Right lobe of liver (tissue), 4 donors: ENCODE results near the gene CDKAL1.

Experiments
- CTCF ChIP-seq, 4 donors: fragments of 200-600 bp in 3 of 4; fragments of 450-650 bp in 1 of 4; IDR thresholded peaks; one replicate each; pipeline versions ENCODE4 v1.5.1 to v1.8.0; 2016 to 2022; ENCODE audit warnings: antibody characterized with exemption in 4 of 4, mild to moderate bottlenecking in 2 of 4
- POLR2A ChIP-seq: fragments of 450-650 bp; IDR thresholded peaks from one replicate; pipeline ENCODE4 v1.6.1; 2017; ENCODE audit warnings: antibody characterized with exemption, mild to moderate bottlenecking
- donor health status: DM: no; HTN: no; CAD: no.
- donor health status: DM: no; HTN: no; CAD: no.
- donor health status: DM: no; HTN: yes; CAD: no.

DNA sequence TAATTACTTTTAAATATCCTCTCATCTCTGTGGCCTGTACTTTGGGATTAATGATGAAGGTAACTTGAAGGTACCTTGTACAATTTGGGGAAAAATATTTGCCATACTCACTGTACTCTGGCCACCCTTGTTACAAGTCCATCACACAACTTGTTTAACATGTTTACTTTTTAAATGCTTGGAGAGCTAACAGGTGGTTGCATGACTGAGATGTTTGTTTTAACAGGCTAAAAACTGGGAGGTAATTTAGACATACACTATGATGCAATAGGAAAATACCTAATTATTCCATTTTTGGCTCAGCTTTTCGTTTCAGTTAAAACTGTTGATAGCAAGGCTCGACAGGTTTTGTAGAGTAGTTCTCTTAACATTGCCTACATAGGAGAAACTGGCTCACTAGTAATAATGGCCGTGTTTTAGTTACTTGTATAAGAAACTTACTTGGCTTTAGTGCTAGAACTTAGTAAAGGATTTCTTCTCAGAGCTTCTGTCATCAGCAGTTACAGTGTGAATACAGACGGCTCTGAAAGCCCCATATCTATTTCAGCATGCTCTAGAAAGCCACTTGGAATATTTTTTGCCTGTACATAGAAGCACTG, 569.5 kb downstream of the CDKAL1 start:
- no peak for TF ChIP-seq CTCF (IDR thresholded peaks at IDR 0.05)
- no peak for TF ChIP-seq POLR2A
